ENCODE results near the gene GRM8.

DNA sequence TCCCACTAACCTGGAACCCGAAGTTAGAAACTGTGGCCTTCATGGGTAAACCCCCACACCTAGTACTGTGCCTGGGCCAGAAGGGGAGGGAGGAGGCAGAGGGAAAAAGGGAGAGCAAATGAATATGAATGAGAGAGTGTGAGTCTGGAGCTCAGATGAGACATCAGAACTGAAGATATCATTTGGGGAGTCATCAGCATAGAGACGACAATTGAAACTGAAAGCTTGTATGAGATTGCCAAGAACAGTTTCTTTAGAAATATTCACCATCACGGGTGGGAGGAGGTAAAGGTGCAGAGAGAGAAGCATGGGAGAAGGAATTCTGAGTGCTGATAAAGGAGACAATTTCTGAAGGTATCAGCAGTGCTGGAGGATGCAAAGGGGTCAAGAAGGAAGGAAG, 171.2 kb downstream of the GRM8 start:
- TF ChIP-seq, protein P1, sequence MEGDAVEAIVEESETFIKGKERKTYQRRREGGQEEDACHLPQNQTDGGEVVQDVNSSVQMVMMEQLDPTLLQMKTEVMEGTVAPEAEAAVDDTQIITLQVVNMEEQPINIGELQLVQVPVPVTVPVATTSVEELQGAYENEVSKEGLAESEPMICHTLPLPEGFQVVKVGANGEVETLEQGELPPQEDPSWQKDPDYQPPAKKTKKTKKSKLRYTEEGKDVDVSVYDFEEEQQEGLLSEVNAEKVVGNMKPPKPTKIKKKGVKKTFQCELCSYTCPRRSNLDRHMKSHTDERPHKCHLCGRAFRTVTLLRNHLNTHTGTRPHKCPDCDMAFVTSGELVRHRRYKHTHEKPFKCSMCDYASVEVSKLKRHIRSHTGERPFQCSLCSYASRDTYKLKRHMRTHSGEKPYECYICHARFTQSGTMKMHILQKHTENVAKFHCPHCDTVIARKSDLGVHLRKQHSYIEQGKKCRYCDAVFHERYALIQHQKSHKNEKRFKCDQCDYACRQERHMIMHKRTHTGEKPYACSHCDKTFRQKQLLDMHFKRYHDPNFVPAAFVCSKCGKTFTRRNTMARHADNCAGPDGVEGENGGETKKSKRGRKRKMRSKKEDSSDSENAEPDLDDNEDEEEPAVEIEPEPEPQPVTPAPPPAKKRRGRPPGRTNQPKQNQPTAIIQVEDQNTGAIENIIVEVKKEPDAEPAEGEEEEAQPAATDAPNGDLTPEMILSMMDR (conservative IDR thresholded peaks at IDR 0.05; ENCODE audit: low read length), result no peak
- TF ChIP-seq EZH2phosphoT487 (IDR thresholded peaks at IDR 0.05; ENCODE audit: borderline replicate concordance, low read depth, low read length), result no peak
